GM23248 (cell line): ENCODE results near the gene GJB6.

ENCODE experiments used
- EZH2 ChIP-seq: fragments of 200-600 bp; sonication (generic); IDR thresholded peaks from 2 replicates; pipeline ENCODE4 v1.6.1; 2018; ENCODE audit warnings: antibody characterized with exemption, mild to moderate bottlenecking; ENCODE audit not compliant: insufficient read depth, poor library complexity, severe bottlenecking
- EZH2phosphoT487 ChIP-seq: fragments of 200-600 bp; sonication (generic); IDR thresholded peaks from 2 replicates; pipeline ENCODE4 v1.6.1; 2018; ENCODE audit warnings: antibody characterized with exemption, moderate library complexity, mild to moderate bottlenecking, low read depth; ENCODE audit not compliant: insufficient read depth

GRCh38 chr13:20175907-20176652 is 56.0 kb downstream of the GJB6 start:
- TF ChIP-seq EZH2 (no peak), EZH2phosphoT487 (no peak)
